Measurements from ENCODE around the gene SNTG2. TPM values are rescaled to one million over a fixed set of nuclear protein-coding genes. Genes with fewer than 3 reads are reported as not detected.
"Not testable (repeated sequence)": the region's sequence is repeated elsewhere in the genome, so short reads cannot be mapped to it uniquely, and the experiment has no call there.

The SNTG2 gene
- total and polyA plus RNA-seq, 12 donors: 0.26 to 4.3 (median 0.72) TPM; not detected in 1

DNA sequence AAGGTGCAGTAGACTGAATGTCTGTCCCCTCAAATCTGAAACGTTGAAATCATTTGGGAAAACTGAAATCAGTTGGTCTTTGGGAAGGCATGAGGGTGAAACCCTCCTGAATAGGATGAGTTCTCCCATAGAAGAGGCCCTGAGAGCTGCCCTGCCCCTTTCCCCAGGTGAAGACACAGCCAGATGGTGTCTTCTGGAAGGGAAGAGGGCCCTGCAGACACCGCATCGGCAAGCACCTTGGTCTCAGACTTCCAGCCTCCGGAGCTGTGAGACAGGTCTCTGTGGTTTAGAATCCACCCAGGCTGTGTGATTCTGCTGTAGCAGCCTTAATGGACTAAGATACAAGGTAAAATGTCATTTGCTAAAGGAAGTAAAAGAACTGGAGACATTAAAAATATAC lies 42.1 kb upstream of the SNTG2 start:
- Histone ChIP-seq H3K4me3 (no peak overlapping the region), H3K4me1 (replicated peaks in 1 of 2) (no peaks in the 10 kb centered on the region), H3K27me3 (no peaks in the 10 kb centered on the region), H3K36me3 (replicated peaks in 1 of 2) (no peaks in the 10 kb centered on the region), H3K27ac (no peak overlapping the region), H3K9me3 (replicated peaks in 1 of 3) (no peaks in the 10 kb centered on the region)
- TF ChIP-seq, protein P1, sequence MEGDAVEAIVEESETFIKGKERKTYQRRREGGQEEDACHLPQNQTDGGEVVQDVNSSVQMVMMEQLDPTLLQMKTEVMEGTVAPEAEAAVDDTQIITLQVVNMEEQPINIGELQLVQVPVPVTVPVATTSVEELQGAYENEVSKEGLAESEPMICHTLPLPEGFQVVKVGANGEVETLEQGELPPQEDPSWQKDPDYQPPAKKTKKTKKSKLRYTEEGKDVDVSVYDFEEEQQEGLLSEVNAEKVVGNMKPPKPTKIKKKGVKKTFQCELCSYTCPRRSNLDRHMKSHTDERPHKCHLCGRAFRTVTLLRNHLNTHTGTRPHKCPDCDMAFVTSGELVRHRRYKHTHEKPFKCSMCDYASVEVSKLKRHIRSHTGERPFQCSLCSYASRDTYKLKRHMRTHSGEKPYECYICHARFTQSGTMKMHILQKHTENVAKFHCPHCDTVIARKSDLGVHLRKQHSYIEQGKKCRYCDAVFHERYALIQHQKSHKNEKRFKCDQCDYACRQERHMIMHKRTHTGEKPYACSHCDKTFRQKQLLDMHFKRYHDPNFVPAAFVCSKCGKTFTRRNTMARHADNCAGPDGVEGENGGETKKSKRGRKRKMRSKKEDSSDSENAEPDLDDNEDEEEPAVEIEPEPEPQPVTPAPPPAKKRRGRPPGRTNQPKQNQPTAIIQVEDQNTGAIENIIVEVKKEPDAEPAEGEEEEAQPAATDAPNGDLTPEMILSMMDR (IDR thresholded peaks at IDR 0.05): no peak
- TF ChIP-seq POLR2A (IDR thresholded peaks at IDR 0.05): no peak
- WGBS, 4 donors: 87 to 91% (median 88%) methylated on average over 4 of the region's 4 CpGs
- peak in 1 of 7 donors; percentile 27 for DNase-seq
- intact Hi-C loops (cut with DNase I): loop anchor here in 1 of 2 donors (10.0 kb wide), 1 partner anchor 194 kb away; no protein-coding TSS in a partner anchor

DNA sequence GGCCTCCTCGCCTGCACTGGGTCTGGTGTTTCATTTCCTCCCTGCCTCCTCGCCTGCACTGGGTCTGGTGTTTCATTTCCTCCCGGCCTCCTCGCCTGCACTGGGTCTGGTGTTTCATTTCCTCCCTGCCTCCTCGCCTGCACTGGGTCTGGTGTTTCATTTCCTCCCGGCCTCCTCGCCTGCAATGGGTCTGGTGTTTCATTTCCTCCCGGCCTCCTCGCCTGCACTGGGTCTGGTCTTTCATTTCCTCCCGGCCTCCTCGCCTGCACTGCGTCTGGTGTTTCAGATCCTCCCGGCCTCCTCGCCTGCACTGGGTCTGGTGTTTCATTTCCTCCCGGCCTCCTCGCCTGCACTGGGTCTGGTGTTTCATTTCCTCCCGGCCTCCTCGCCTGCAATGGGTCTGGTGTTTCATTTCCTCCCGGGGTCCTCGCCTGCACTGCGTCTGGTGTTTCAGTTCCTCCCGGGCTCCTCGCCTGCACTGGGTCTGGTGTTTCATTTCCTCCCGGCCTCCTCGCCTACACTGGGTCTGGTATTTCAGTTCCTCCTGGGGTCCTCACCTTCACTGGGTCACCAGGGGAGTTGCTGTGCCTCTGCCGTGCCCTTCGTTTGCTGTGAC lies 40.8 kb upstream of the SNTG2 start:
- H3K4me3 ChIP-seq; H3K27me3 ChIP-seq; DNase-seq; H3K4me1 ChIP-seq (replicated peaks in 1 of 2); H3K36me3 ChIP-seq (replicated peaks in 1 of 2); H3K27ac ChIP-seq; H3K9me3 ChIP-seq (replicated peaks in 1 of 3): not testable (repeated sequence)
- intact Hi-C loops (cut with DNase I): loop anchor here in 1 of 2 donors (10.0 kb wide), 1 partner anchor 195 kb away; no protein-coding TSS in a partner anchor
- WGBS, 4 donors: 79 to 84% (median 82%) methylated on average over 22 to 27 of the region's 27 CpGs

DNA sequence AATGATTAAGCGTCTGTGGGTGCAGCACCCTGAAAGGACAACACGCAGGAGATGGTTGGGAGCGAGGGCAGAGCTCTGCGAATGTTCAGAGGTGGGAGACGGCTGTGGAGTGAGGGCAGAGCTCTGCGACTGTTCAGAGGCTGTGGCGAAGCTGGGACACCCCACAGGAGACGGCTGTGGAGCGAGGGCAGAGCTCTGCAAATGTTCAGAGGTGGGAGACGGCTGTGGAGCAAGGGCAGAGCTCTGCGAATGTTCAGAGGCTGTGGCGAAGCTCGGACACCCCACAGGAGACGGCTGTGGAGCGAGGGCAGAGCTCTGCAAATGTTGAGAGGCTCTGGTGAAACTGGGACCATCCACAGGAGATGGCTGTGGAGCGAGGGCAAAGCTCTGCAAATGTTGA lies 40.0 kb upstream of the SNTG2 start:
- intact Hi-C loops (cut with DNase I): no loop called here

DNA sequence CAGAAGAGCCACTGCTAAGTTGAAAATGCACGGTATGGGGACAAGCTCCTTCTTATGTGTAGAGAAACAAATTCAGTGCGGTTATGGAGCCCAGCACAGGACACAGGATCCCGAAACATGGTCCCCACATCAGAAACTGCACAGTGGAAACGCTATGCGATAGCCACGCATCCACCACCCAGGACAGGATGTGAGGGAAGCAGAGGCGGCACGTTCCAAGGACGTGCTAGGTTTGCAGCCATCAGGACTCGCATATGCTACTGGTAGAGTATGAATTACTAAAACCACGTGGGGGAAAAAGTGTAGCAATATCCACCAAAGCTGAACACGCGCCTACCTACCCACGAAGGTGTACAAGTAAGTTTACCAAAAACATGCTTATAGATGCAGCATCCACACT lies 34.7 kb upstream of the SNTG2 start:
- WGBS, 4 donors: 87 to 91% (median 89%) methylated on average over 14 of the region's 14 CpGs
- no peak for DNase-seq
- H3K4me3 ChIP-seq: no peak overlapping the region
- H3K4me1 ChIP-seq (replicated peaks in 1 of 2): no peaks in the 10 kb centered on the region
- intact Hi-C loops (cut with DNase I): no loop called here
- no peaks in the 10 kb centered on the region for H3K9me3 ChIP-seq (replicated peaks in 1 of 3)
- no peaks in the 10 kb centered on the region for H3K27me3 ChIP-seq
- TF ChIP-seq, protein P1 (IDR thresholded peaks at IDR 0.05): no peak
- TF ChIP-seq POLR2A (IDR thresholded peaks at IDR 0.05): no peak
- no peaks in the 10 kb centered on the region for H3K36me3 ChIP-seq (replicated peaks in 1 of 2)
- no peak overlapping the region for H3K27ac ChIP-seq

More for the DNA sequence above, 40.0 kb upstream of the SNTG2 start:
- TF ChIP-seq, protein P1 (IDR thresholded peaks at IDR 0.05): no peak
- no peak for TF ChIP-seq POLR2A (IDR thresholded peaks at IDR 0.05)
- Histone ChIP-seq H3K4me3 (no peak overlapping the region), H3K9me3 (replicated peaks in 1 of 3) (no peaks in the 10 kb centered on the region), H3K27ac (no peak overlapping the region), H3K27me3 (no peaks in the 10 kb centered on the region), H3K4me1 (replicated peaks in 1 of 2) (no peaks in the 10 kb centered on the region), H3K36me3 (replicated peaks in 1 of 2) (no peaks in the 10 kb centered on the region)
- 77 to 89% (median 87%) methylated on average over 16 of the region's 16 CpGs for WGBS, 4 donors
- no peak for DNase-seq

DNA sequence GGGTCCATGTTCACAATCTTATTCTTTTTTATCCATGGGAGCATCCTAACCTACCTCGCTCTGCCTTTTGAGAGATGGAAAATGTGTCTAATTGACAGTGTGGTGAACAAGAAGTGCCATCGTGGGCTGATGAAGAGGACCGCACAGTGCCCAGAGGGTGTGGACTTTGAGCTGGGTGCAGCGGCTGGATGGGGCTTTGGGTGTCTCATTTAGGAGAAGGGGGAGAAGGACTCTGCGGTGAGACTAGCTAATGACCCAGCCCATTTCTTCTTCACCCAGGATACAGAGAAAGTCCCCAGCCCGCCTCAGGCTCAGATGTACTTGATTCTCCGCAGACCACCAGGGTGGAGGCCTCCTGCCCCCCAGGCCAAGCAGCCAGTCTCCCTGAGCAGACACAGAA lies 33.7 kb upstream of the SNTG2 start:
- TF ChIP-seq, protein P1 (IDR thresholded peaks at IDR 0.05): no peak
- TF ChIP-seq POLR2A (IDR thresholded peaks at IDR 0.05): no peak
- Histone ChIP-seq H3K27ac (no peak overlapping the region), H3K4me1 (replicated peaks in 1 of 2) (no peaks in the 10 kb centered on the region), H3K36me3 (replicated peaks in 1 of 2) (no peaks in the 10 kb centered on the region), H3K27me3 (no peaks in the 10 kb centered on the region), H3K4me3 (no peak overlapping the region), H3K9me3 (replicated peaks in 1 of 3) (no peaks in the 10 kb centered on the region)
- 90 to 97% (median 93%) methylated on average over 7 of the region's 7 CpGs for WGBS, 4 donors
- DNase-seq: no peak
- intact Hi-C loops (cut with DNase I): no loop called here
